ENCODE data around the gene MRPS31. TPM values are rescaled to one million over a fixed set of nuclear protein-coding genes. Genes with fewer than 3 reads are reported as not detected.

The MRPS31 gene
- total RNA-seq, 1 experiment from 2014 or later, result 10.9 TPM

- TF ChIP-seq POLR2AphosphoS5 (IDR thresholded peaks at IDR 0.05; ENCODE audit: low read depth, low read length), result no peak
- no peak for TF ChIP-seq CTCF (IDR thresholded peaks at IDR 0.05)
- no peak for TF ChIP-seq REST (IDR thresholded peaks at IDR 0.05; ENCODE audit: insufficient read depth in 1 of 2, low read depth in 2 of 2, low read length in 1 of 2)
- TF ChIP-seq TCF7L2 (IDR thresholded peaks at IDR 0.05; ENCODE audit: low read depth, low read length), result no peak
- no peak for TF ChIP-seq SIN3A (IDR thresholded peaks at IDR 0.05; ENCODE audit: borderline replicate concordance, insufficient read depth, low read depth, low read length)
- BruUV-seq (replicated peaks), result no TSS peak
- ATAC-seq, result no peak
- DNase-seq (ENCODE audit: low read depth, low spot score), result no peak
- H3K27me3 ChIP-seq (ENCODE audit: control insufficient read depth, insufficient read depth, low read length), result no peaks in the 10 kb centered on the region
- in situ Hi-C loops (cut with HindIII; ENCODE audit: low pct_unique_long_range_greater_than_20kb, low sequenced_read_pairs), result no loop called here
- ChIA-PET POLR2A (no interaction called here), CTCF (no interaction called here)
- H3K4me3 ChIP-seq (ENCODE audit: low read depth in 2 of 2, low read length in 2 of 2), result no peak overlapping the region
- H3K4me1 ChIP-seq (ENCODE audit: control insufficient read depth, insufficient read depth, low read length), result no peaks in the 10 kb centered on the region
- no peak overlapping the region for H3K27ac ChIP-seq (ENCODE audit: low read length)
- intact Hi-C loops (cut with micrococcal nuclease; ENCODE audit: unreplicated experiment), result no loop called here
- H3K36me3 ChIP-seq (ENCODE audit: control insufficient read depth, insufficient read depth, low read length), result no peaks in the 10 kb centered on the region
- no peaks in the 10 kb centered on the region for H3K9me3 ChIP-seq (ENCODE audit: control insufficient read depth, insufficient read depth, low read depth, low read length)
These were observed 23.7 kb upstream of the MRPS31 start for GRCh38 chr13:40794414-40795368.

- Histone ChIP-seq H3K4me3 (ENCODE audit: low read depth in 2 of 2, low read length in 2 of 2) (no peak overlapping the region), H3K9me3 (ENCODE audit: control insufficient read depth, insufficient read depth, low read depth, low read length) (no peaks in the 10 kb centered on the region), H3K36me3 (ENCODE audit: control insufficient read depth, insufficient read depth, low read length) (no peaks in the 10 kb centered on the region), H3K27ac (ENCODE audit: low read length) (no peak overlapping the region), H3K4me1 (ENCODE audit: control insufficient read depth, insufficient read depth, low read length) (no peaks in the 10 kb centered on the region), H3K27me3 (ENCODE audit: control insufficient read depth, insufficient read depth, low read length) (no peaks in the 10 kb centered on the region)
- ATAC-seq (no peak), DNase-seq (ENCODE audit: low read depth, low spot score) (no peak)
- TF ChIP-seq TCF7L2 (IDR thresholded peaks at IDR 0.05; ENCODE audit: low read depth, low read length) (no peak), SIN3A (IDR thresholded peaks at IDR 0.05; ENCODE audit: borderline replicate concordance, insufficient read depth, low read depth, low read length) (no peak), REST (IDR thresholded peaks at IDR 0.05; ENCODE audit: insufficient read depth in 1 of 2, low read depth in 2 of 2, low read length in 1 of 2) (no peak), CTCF (IDR thresholded peaks at IDR 0.05) (no peak), POLR2AphosphoS5 (IDR thresholded peaks at IDR 0.05; ENCODE audit: low read depth, low read length) (no peak)
- ChIA-PET POLR2A (interaction anchor here (0.7 kb wide), 1 partner anchor 23 kb away, joined by 6 read pairs; no protein-coding TSS in a partner anchor), CTCF (no interaction called here)
- no TSS peak for BruUV-seq (replicated peaks)
- intact Hi-C loops (cut with micrococcal nuclease; ENCODE audit: unreplicated experiment), result no loop called here
- in situ Hi-C loops (cut with HindIII; ENCODE audit: low pct_unique_long_range_greater_than_20kb, low sequenced_read_pairs), result no loop called here
These were observed 22.3 kb upstream of the MRPS31 start for GRCh38 chr13:40793339-40793738.

Data from Panc1 (cell line).